HG03064 (cell line): ENCODE results near the gene MYBPC2.

Source experiments
- ATAC-seq: cut with Tn5 transposase; IDR thresholded peaks from one replicate; pipeline ENCODE4 v1.9.1; 2021; ENCODE audit warnings: low read depth; ENCODE audit not compliant: unreplicated experiment

MYBPC2 gene

DNA sequence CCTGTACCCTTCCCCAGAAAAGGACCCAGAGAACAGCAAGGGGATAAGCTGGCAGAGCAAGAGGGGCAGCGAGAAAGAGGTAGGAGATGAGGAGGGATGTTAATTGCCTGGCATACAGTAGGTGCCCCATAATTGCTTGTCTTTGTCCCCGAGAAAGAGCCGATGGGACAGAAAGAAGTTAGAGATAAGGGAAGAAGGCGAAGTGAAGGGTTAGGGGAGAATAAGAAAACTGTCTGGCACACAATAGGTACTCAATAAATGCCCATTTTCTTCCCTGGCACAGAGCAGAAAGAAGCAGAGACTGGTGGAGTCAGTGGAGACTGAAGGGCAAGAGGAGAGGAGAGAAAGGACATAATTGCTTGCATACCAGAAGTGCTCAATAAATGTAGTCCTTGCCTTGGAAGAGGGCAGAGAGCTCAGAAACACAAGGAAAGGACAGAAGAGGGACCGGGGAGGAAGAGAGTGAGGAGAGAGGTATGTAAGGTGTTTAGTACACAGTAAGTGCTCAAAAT lies 62.4 kb downstream of the MYBPC2 start:
- ATAC-seq = no peak

GRCh38 chr19:50496189-50497021 lies 63.7 kb downstream of the MYBPC2 start:
- no peak for ATAC-seq

- ATAC-seq = no peak
Measured at GRCh38 chr19:50497022-50497405, 64.3 kb downstream of the MYBPC2 start.

DNA sequence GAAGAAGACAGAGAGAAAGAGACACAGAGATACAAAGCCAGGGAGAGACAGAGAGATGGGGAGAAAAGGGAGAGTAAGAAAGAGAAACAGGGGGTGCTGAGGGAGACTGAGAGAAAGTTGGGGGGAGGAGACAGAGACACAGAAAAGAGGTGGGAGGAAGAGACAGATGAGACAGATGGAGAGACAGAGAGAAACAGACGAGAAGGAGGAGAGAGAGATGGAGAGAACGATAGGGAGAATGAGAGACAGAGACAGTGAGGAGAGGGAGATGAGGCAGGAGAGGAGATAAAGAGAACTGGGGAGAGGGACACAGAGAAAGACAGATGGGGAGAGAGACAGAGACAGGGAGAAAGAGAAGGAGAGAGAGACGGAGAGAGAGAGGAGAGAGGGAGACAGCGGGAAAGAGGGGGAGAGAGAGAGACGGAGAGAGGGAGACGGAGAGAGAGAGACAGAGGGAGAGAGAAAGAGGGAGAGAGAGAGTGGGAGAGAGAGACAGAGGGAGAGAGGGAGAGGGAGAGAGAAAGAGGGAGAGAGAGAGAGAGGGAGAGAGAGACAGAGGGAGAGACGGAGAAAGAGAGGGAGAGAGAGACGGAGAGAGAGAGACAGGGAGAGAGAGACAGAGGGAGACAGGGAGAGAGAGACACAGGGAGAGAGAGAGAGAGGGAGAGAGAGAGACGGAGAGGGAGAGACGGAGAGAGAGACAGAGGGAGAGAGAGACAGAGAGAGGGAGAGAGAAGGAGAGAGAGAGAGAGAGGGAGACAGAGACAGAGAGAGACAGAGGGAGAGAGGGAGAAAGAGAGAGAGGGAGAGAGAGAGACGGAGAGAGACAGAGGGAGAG lies 65.7 kb downstream of the MYBPC2 start:
- no peak for ATAC-seq

DNA sequence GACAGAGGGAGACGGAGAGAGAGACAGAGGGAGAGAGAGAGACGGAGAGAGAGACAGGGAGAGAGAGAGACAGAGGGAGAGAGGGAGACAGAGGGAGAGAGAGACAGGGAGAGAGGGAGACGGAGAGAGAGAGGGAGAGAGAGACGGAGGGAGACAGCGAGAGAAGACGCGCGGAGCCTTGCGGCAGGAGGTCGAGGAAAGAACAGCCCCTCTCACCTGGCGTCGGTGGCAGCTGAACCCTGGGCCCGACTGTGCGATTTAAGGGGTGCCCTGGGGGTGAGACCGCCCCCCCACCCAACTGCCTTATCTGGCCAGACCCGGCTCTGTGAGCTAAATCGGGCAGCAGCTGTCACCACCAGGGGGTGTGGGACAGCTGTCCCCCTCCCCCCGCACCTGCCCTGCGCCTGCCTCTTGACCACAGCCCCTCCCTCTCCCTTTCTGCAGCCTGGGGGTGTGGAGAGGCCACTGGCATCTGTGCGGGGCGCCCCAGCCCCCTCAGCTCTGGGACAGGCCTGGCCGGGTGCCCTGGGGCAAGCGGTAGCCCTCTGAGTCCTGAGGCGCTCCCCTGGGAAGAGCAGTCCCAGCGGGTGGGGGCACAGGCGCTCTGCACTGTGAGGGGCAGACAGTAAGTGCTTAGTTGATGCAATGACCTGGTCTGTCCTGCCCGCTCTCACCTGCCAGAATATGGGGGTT lies 67.5 kb downstream of the MYBPC2 start:
- ATAC-seq = no peak

GRCh38 chr19:50500753-50501151 lies 68.1 kb downstream of the MYBPC2 start:
- no peak for ATAC-seq

- ATAC-seq = no peak
Measured at GRCh38 chr19:50501186-50501567, 68.5 kb downstream of the MYBPC2 start.

DNA sequence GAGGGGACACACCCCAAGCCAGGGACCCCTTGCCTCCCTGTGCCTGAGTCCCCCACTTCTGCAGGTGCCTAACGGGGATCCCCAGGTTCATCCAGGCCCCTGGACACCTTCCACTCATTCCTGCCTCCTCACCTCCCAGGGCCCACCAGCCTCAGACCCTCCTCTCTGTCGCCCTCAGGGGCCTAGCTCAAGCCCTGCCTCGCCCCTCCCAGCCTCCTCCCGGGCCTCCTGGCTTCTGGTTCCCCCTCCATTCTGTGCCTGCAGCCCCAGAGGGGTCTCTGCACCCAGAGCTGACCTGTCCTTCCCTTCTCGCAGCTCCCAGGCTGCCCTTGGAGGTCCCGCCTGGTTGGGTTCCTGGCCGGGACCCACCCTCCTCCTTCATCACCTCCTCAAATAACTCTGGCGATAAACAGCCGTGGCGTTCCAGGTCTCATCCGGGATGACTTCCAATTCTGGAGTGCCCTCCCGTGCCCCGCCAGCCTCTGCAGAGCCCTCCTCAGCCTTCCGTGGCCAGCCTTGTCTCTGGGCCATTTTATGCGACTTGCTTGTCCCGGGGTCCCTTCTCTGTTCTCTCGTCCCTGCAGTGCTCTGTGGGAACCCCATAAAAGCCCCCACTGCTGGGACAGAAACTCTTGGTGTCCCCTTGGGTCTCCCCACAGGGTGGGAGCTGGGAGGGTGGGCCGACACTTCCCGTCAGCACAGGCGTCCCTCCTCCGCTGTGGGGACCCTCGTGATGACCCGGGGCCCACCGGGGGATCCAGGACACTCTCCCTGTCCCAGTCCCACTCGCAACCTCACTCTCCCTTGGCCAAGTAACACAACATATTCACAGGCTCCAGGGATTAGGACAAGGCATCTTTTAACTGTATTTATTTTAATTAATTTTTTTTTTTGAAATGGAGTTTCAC lies 69.1 kb downstream of the MYBPC2 start:
- no peak for ATAC-seq

DNA sequence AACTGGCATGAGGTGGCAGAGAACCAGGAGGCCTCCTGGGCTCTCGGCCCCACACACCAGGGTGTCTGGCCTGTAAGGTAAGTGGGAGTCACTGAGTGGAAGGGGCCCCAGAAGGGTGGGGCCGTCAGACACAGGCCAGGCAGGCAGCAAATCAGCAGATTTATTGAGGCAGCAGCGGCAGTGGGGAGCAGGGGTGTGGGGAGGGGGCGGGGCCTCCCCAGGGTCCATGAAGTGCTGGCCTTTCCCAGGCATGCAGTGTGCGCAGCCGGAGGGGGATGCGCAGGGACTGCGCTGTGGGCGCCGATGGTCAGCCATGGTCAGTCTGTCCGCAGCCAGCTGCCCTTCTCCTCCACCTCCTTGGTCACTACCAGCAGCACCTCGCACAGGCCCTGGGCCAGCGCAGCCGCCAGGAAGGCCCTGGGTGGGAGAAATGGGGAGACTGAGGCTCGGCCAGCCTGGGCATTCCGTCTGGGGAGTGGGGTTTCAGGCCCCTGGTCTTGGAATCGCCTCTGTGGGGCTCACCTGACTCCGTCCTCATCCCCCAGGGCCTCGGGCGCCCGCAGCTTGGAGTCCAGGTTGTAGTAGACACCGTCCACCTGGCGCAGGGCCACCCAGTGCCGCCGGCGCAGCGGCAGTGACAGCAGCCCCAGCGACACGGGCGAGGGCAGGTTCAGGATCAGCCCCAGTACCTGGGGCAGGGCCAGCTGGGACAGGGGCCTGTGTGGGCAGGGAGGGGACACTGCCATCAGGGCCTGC lies 73.3 kb downstream of the MYBPC2 start:
- no peak for ATAC-seq

DNA sequence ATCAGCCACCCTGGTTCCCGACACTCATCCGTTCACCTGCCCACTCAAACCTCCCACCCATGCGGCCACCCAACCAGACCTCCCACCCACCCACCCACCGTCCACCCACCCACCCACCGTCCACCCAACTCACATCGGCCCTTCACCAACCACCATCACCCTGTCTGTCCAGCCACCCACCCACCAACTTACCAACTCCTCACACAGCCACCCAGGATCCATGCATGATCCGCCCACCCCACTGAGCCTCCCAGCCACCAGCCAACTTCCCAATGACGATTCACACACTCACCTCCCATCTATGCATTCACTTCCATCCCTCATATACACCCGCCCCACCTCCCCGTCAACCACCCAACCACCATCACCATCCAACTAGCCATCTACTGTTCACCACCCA lies 74.0 kb downstream of the MYBPC2 start:
- no peak for ATAC-seq

DNA sequence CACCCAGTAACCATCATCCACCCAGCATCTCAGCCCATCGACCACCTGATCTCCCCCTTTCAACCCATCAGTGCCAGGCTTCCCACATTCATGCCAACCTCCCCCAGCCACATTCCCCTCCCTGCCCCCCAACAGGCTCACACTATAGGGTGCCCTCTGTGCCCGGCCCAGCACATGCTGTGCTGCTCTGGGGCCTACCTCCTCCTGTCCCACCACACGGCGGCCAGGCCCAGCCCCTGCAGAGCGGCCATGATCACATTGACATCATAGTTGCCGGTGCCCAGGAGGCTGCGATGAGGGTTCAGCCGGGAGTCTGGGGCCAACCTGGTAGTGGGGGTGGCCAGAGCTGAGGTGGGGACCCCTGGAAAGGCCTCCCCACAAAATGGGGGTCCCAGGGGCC lies 74.7 kb downstream of the MYBPC2 start:
- ATAC-seq = no peak

DNA sequence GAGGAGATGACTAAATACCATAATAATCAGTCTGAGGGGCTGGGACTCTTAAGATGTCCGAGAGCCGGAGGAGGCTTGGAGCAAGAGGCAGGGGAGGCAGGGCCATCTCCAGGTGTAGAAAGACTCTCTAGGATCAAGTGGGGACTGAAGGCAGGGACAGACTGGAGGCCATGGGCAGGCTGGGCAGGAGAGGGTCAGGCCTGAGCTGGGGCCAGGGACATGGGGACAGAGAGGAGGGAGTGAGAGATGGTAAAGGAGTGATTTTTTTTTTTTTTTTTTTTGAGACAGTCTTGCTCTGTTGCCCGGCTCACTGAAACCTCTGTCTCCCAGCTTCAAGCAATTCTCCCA lies 76.1 kb downstream of the MYBPC2 start:
- ATAC-seq = no peak

GRCh38 chr19:50509366-50509765 lies 76.7 kb downstream of the MYBPC2 start:
- ATAC-seq = no peak

DNA sequence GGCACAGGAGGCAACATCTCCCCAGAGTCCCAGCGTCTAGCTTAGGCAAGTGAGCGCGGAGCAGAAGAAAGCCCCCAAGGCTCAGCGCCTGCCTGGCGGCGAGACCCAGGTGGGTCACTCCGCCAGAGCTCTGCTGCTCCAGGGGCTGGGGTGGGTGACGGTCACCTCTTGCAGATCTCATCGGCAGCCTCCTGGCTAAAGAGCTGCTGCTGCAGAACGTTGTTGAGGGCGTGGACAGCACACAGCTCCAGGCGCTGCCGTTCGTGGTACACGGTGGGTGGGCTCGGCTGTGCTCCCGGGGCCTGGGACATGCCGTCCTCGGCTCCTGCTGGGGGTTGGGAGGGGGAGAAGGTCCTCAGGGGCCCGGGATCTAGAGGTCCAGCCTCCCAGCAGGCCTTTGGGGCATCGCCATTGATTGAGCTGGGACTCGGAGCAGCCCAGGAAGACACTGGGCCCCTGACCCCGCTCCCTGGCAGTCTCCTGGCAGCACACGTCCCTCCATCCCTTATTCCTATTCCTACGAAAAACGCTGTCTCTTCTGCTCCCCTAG lies 77.5 kb downstream of the MYBPC2 start:
- ATAC-seq = no peak

DNA sequence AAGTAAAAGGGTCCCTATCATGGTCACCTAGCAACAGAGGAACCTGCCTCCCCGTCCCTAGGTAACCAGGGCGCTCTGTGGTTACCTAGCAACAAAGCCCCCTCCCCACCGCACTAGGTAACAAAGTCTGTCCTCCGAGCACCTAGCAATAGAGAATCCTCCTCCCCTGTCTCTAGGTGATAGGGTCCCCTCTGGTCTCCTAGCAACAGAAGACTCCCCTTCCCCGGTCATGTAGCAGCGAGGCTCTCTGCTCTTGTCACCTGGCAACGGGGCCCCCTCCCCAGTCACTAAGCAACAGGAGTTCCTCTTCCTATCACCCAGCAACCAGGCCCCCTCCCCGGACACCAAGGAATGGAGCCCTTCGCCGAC lies 78.0 kb downstream of the MYBPC2 start:
- ATAC-seq = no peak

- ATAC-seq = peak; percentile 87
Measured at GRCh38 chr19:50511069-50511822, 78.6 kb downstream of the MYBPC2 start, which contains the start of gene JOSD2. Gene JOSD2, minus strand, starts transcription at chr19:50511191. Its CDS starts 760 bp downstream, at chr19:50510431.

DNA sequence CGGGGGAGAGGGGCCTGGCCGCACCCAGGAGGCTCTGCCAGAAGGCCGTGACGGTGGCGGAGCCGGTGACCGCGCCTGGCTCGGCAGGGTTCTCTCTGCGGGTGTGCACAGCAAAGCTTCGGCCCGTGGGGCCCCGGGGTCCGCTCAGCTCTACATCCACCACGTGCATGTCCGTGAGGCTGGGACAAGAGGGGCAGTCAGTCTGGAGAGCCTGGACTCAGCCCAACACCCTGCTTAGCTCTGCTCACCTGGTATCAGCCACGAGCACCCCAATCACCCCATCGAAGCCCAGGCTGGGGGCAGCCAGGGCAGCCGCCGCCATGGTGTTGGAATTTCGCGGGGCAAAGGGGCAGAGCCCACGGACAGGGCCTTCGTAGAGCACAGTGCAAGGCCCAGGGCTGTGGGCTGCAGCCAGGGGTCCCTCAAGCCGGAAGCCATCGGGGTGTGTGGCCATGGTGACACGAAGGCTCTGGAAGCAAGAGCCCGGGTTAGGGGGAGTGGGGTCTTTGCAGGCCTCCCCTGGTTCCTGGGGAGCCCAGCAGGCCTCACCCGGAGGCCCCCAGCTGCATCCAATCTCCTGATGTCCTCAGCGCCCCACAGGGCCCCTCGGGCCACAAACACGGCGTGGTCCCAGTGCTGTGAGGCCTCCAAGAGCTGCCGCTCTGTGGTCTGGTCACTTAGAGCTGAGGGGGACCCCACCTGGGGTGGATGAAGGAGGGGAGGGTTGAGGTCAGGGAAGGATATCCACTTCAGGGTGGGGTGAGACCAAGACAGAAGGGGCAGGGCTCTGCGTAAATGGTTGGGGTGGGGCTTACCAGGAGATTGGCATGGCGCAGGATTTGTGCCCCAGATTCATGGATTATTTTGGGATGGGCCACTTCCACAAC lies 79.7 kb downstream of the MYBPC2 start:
- no peak for ATAC-seq
